Prostate gland (tissue), 2 donors: ENCODE measurements around the gene OR5T2. TPM values are rescaled to one million over a fixed set of nuclear protein-coding genes. Genes with fewer than 3 reads are reported as not detected.

Source experiments
- DNase-seq: peaks from one replicate; pipeline ENCODE4 v3.0.0-alpha.2; 2019; ENCODE audit warnings: low spot score
- H3K27ac ChIP-seq, 2 donors: fragments of 200-600 bp; sonication (generic); 2 replicates each; pipeline ENCODE4 v1.5.1; 2017 to 2019
- H3K27me3 ChIP-seq: fragments of 200-600 bp; sonication (generic); replicated peaks from 2 replicates; pipeline ENCODE4 v1.5.1; 2019; ENCODE audit not compliant: insufficient read depth
- H3K36me3 ChIP-seq, 2 donors: fragments of 200-600 bp; sonication (generic); 1 replicate in 1 of 2; 2 replicates in 1 of 2; pipeline versions ENCODE4 v1.5.1 to v1.8.1; 2017 to 2019
- H3K4me1 ChIP-seq: fragments of 200-600 bp; sonication (generic); replicated peaks from 2 replicates; pipeline ENCODE4 v1.5.1; 2019
- H3K4me3 ChIP-seq, 2 donors: fragments of 200-600 bp; sonication (generic); 2 replicates each; pipeline ENCODE4 v1.5.1; 2017 to 2019
- H3K9me3 ChIP-seq: fragments of 200-600 bp; sonication (generic); 2 replicates; pipeline ENCODE4 v1.5.1; 2017
- CTCF ChIP-seq, 4 experiments: fragments of 200-600 bp in 2 of 4; fragments of 450-650 bp in 2 of 4; sonication (generic) in 2 of 4; IDR thresholded peaks; 1 replicate in 3 of 4; 2 replicates in 1 of 4; pipeline ENCODE4 v1.5.1; 2016 to 2019; ENCODE audit warnings: antibody characterized with exemption in 4 of 4, mild to moderate bottlenecking in 2 of 4, moderate library complexity in 2 of 4
- POLR2A ChIP-seq: fragments of 450-650 bp; IDR thresholded peaks from one replicate; pipeline ENCODE4 v1.6.1; 2016; ENCODE audit warnings: antibody characterized with exemption, mild to moderate bottlenecking
- POLR2AphosphoS5 ChIP-seq: sonication (generic); formaldehyde crosslinking; IDR thresholded peaks from one replicate; pipeline ENCODE4 v1.6.1; 2017; ENCODE audit warnings: antibody characterized with exemption
- WGBS: methylation state at CpG from one replicate; pipeline ENCODE4 v1.1.5; 2018; 5-methylcytosine and 5-hydroxymethylcytosine counted together
- intact Hi-C: fragments of 100-400 bp; cut with DNase I; formaldehyde crosslinking; loops from one replicate; pipeline ENCODE4 v1.14.2; 2022
- total RNA-seq, 2 donors: library from RNA; depleted of rRNA; stranded (reverse); fragments of >200 nt; gene quantifications; one replicate each; pipeline ENCODE4 v1.1.0, GENCODE V29; 2016

The OR5T2 gene
- total RNA-seq, 2 donors from 2014 or later, result not detected

DNA sequence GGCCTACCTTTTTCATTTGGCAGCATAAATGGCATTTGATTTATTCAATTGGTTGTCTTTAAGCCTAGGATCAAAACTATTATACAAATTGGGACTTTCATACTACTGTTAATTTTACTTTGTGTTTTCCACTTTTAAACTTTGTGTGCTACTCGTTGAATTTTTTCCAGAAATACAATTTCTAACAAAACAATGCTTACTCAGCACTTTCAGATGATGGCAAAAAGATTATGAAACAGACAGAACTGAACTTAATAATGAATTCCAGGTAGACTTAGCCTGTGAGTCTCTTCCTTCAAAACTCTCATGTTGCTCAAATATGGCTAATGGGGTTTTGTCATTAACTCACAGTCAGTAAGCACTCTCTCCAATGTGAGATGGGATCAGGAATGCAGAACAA is 26.3 kb downstream of the OR5T2 start:
- Histone ChIP-seq H3K36me3 (no peaks in the 10 kb centered on the region), H3K4me1 (no peaks in the 10 kb centered on the region), H3K27me3 (no peaks in the 10 kb centered on the region), H3K9me3 (no peaks in the 10 kb centered on the region), H3K27ac (no peak overlapping the region), H3K4me3 (no peak overlapping the region)
- TF ChIP-seq POLR2A (no peak), CTCF (IDR thresholded peaks at IDR 0.05) (no peak), POLR2AphosphoS5 (no peak)
- whole genome bisulfite sequencing, result 55% methylated on average over 1 of the region's 1 CpG
- DNase-seq, result no peak
- intact Hi-C loops, result no loop called here

GRCh38 chr11:56197367-56197766 is 36.7 kb downstream of the OR5T2 start:
- 73% methylated on average over 2 of the region's 2 CpGs for WGBS
- H3K4me3 ChIP-seq, result no peak overlapping the region
- TF ChIP-seq POLR2AphosphoS5, result no peak
- no peak for TF ChIP-seq POLR2A
- TF ChIP-seq CTCF (IDR thresholded peaks at IDR 0.05), result no peak
- no peak overlapping the region for H3K27ac ChIP-seq
- H3K36me3 ChIP-seq, result no peaks in the 10 kb centered on the region
- H3K9me3 ChIP-seq, result no peaks in the 10 kb centered on the region
- peaks cover 3% of the 10 kb centered on the region for H3K27me3 ChIP-seq
- intact Hi-C loops, result no loop called here
- DNase-seq, result no peak
- no peaks in the 10 kb centered on the region for H3K4me1 ChIP-seq

DNA sequence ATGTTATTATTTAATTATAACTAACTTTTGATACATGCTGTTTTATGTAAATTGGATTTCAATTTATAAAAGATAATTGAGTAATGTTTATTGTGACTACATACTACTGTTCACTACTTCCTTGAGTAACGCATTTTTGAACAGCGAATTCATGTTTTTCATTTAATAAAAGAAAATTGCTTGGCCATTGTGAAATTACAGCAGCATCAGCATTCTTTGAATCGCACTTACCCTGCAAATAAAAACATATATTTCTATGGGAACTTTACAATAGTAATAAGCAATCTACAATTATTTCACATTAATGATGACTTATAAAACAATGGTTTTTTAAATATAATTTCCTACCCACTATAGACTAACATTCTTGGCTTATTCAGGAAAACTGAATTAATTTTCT is 37.4 kb downstream of the OR5T2 start:
- Histone ChIP-seq H3K27me3 (peaks cover 3% of the 10 kb centered on the region), H3K36me3 (no peaks in the 10 kb centered on the region), H3K4me3 (no peak overlapping the region), H3K9me3 (no peaks in the 10 kb centered on the region), H3K27ac (no peak overlapping the region), H3K4me1 (no peaks in the 10 kb centered on the region)
- 93% methylated on average over 3 of the region's 3 CpGs for WGBS
- DNase-seq, result no peak
- no peak for TF ChIP-seq POLR2A
- TF ChIP-seq POLR2AphosphoS5, result no peak
- no peak for TF ChIP-seq CTCF (IDR thresholded peaks at IDR 0.05)
- intact Hi-C loops, result no loop called here

DNA sequence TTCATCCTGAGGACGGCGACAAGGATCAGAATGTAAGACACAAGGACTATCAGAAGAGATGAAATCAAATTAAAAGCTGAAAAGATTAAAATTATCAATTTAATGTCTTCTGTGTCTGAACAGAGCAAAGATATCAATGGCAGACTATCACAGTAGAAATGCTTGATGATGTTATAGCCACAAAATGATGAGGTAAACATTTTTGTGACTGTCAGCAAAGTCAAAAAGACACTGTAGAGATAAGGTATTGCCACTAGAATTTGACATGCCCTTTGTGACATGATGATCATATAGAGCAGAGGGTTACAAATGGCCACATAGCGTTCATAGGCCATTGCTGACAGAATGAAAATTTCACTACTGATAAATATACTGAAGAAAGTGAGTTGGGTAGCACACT is 45.5 kb downstream of the OR5T2 start:
- Histone ChIP-seq H3K27me3 (no peaks in the 10 kb centered on the region), H3K4me3 (no peak overlapping the region), H3K27ac (no peak overlapping the region), H3K4me1 (no peaks in the 10 kb centered on the region), H3K36me3 (no peaks in the 10 kb centered on the region), H3K9me3 (no peaks in the 10 kb centered on the region)
- intact Hi-C loops, result no loop called here
- WGBS, result 95% methylated on average over 3 of the region's 3 CpGs
- DNase-seq, result no peak
- TF ChIP-seq CTCF (IDR thresholded peaks at IDR 0.05) (no peak), POLR2A (no peak), POLR2AphosphoS5 (no peak)

GRCh38 chr11:56183459-56183858 is 50.6 kb downstream of the OR5T2 start:
- intact Hi-C loops, result no loop called here
- no peaks in the 10 kb centered on the region for H3K9me3 ChIP-seq
- H3K27ac ChIP-seq, result no peak overlapping the region
- no peak for DNase-seq
- no peak overlapping the region for H3K4me3 ChIP-seq
- no peaks in the 10 kb centered on the region for H3K27me3 ChIP-seq
- no peaks in the 10 kb centered on the region for H3K4me1 ChIP-seq
- H3K36me3 ChIP-seq, result no peaks in the 10 kb centered on the region
- TF ChIP-seq POLR2AphosphoS5 (no peak), POLR2A (no peak), CTCF (IDR thresholded peaks at IDR 0.05) (no peak)

Other genes with a start within 250 kb of the OR5T2 start
- gene OR5F1, start 239.6 kb downstream of the OR5T2 start, total RNA-seq, result not detected
- not detected for gene OR5AS1, start 206.6 kb downstream of the OR5T2 start, total RNA-seq
- not detected for gene OR8I2, start 140.9 kb downstream of the OR5T2 start, total RNA-seq
- under 1 TPM in 1 of 2 donors, not detected in 1; 0.57 TPM for gene OR8H2, start 130.6 kb downstream of the OR5T2 start, total RNA-seq
- not detected for gene OR8H3, start 111.9 kb downstream of the OR5T2 start, total RNA-seq
- gene OR8J3, start 94.1 kb downstream of the OR5T2 start, total RNA-seq, result not detected
- gene OR8K5, start 73.9 kb downstream of the OR5T2 start, total RNA-seq, result not detected
- not detected for gene OR5J2, start 57.6 kb downstream of the OR5T2 start, total RNA-seq
- gene OR5T3, start 18.0 kb upstream of the OR5T2 start, total RNA-seq, result not detected
- gene OR5T1, start 39.9 kb upstream of the OR5T2 start, total RNA-seq, result not detected
- not detected for gene OR8H1, start 58.0 kb upstream of the OR5T2 start, total RNA-seq
- gene OR8K3, start 80.9 kb upstream of the OR5T2 start, total RNA-seq, result not detected
- gene OR8K1, start 111.8 kb upstream of the OR5T2 start, total RNA-seq, result 1 to 10 TPM in 1 of 2 donors, not detected in 1; 1.6 TPM
- not detected for gene OR8J1, start 120.0 kb upstream of the OR5T2 start, total RNA-seq
- not detected for gene OR8U1, start 141.4 kb upstream of the OR5T2 start, total RNA-seq
- not detected for gene OR5AL1, start 178.4 kb upstream of the OR5T2 start, total RNA-seq
- not detected for gene OR5M3, start 239.1 kb upstream of the OR5T2 start, total RNA-seq